ENCODE results near the gene MINDY4.

The MINDY4 gene

GRCh38 chr7:30858576-30858975, 87.4 kb downstream of the MINDY4 start:
- DNase-seq (ENCODE audit: low read depth) = no peak

GRCh38 chr7:30859202-30859939, 88.2 kb downstream of the MINDY4 start:
- DNase-seq (ENCODE audit: low read depth) = no peak

GRCh38 chr7:30859940-30860496, 88.8 kb downstream of the MINDY4 start:
- no peak for DNase-seq (ENCODE audit: low read depth)

- DNase-seq (ENCODE audit: low read depth) = no peak
Observed at GRCh38 chr7:30861612-30862011, 90.4 kb downstream of the MINDY4 start.

GRCh38 chr7:30862995-30863705, 91.9 kb downstream of the MINDY4 start:
- no peak for DNase-seq (ENCODE audit: low read depth)

- no peak for DNase-seq (ENCODE audit: low read depth)
Observed at GRCh38 chr7:30863706-30864035, 92.5 kb downstream of the MINDY4 start.

- no peak for DNase-seq (ENCODE audit: low read depth)
Observed at GRCh38 chr7:30864101-30864500, 92.9 kb downstream of the MINDY4 start.

GRCh38 chr7:30865076-30865475, 93.9 kb downstream of the MINDY4 start:
- no peak for DNase-seq (ENCODE audit: low read depth)

- DNase-seq (ENCODE audit: low read depth) = no peak
Observed at GRCh38 chr7:30865821-30866220, 94.6 kb downstream of the MINDY4 start.

- no peak for DNase-seq (ENCODE audit: low read depth)
Observed at GRCh38 chr7:30866939-30867338, 95.7 kb downstream of the MINDY4 start.

GRCh38 chr7:30867483-30867882, 96.3 kb downstream of the MINDY4 start:
- no peak for DNase-seq (ENCODE audit: low read depth)

- no peak for DNase-seq (ENCODE audit: low read depth)
Observed at GRCh38 chr7:30869794-30870611, 98.8 kb downstream of the MINDY4 start.

- no peak for DNase-seq (ENCODE audit: low read depth)
Observed at GRCh38 chr7:30870821-30871518, 99.8 kb downstream of the MINDY4 start.

- DNase-seq (ENCODE audit: low read depth) = no peak
Observed at GRCh38 chr7:30871655-30872054, 100.4 kb downstream of the MINDY4 start.

- DNase-seq (ENCODE audit: low read depth) = no peak
Observed at GRCh38 chr7:30873207-30873606, 102.0 kb downstream of the MINDY4 start.

GRCh38 chr7:30873656-30874055, 102.4 kb downstream of the MINDY4 start:
- DNase-seq (ENCODE audit: low read depth) = no peak

- DNase-seq (ENCODE audit: low read depth) = no peak
Observed at GRCh38 chr7:30874656-30875302, 103.6 kb downstream of the MINDY4 start.

GRCh38 chr7:30877015-30877769, 106.0 kb downstream of the MINDY4 start:
- DNase-seq (ENCODE audit: low read depth) = no peak

GRCh38 chr7:30877993-30878392, 106.8 kb downstream of the MINDY4 start:
- no peak for DNase-seq (ENCODE audit: low read depth)
